ENCODE data around the gene PLXND1.
A peak's percentile ranks its signal among the peaks of the same experiment; 100 is the strongest.

PLXND1 gene

GRCh38 chr3:129598484-129598883, 8.0 kb downstream of the PLXND1 start:
- DNase-seq (ENCODE audit: low read depth in 1 of 2, low spot score in 1 of 2), result no peak
- Histone ChIP-seq H3K4me3 (replicated peaks; ENCODE audit: insufficient read depth, low read length) (no peak overlapping the region), H3K27ac (replicated peaks) (no peak overlapping the region; the same call in 1 of the 2 replicates), H3K27me3 (ENCODE audit: insufficient read depth, poor library complexity, severe bottlenecking) (no peaks in the 10 kb centered on the region)
- TF ChIP-seq, protein P1, sequence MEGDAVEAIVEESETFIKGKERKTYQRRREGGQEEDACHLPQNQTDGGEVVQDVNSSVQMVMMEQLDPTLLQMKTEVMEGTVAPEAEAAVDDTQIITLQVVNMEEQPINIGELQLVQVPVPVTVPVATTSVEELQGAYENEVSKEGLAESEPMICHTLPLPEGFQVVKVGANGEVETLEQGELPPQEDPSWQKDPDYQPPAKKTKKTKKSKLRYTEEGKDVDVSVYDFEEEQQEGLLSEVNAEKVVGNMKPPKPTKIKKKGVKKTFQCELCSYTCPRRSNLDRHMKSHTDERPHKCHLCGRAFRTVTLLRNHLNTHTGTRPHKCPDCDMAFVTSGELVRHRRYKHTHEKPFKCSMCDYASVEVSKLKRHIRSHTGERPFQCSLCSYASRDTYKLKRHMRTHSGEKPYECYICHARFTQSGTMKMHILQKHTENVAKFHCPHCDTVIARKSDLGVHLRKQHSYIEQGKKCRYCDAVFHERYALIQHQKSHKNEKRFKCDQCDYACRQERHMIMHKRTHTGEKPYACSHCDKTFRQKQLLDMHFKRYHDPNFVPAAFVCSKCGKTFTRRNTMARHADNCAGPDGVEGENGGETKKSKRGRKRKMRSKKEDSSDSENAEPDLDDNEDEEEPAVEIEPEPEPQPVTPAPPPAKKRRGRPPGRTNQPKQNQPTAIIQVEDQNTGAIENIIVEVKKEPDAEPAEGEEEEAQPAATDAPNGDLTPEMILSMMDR (IDR thresholded peaks at IDR 0.05; ENCODE audit: insufficient read depth, low read length), result no peak
- TF ChIP-seq REST (IDR thresholded peaks at IDR 0.05; ENCODE audit: insufficient replicate concordance, low read depth) (no peak), SPI1 (IDR thresholded peaks at IDR 0.05; ENCODE audit: borderline replicate concordance, low read depth) (no peak), GABPA (IDR thresholded peaks at IDR 0.05; ENCODE audit: low read depth) (no peak), POLR2AphosphoS5 (IDR thresholded peaks at IDR 0.05; ENCODE audit: low read depth) (no peak)

- H3K4me3 ChIP-seq (replicated peaks; ENCODE audit: insufficient read depth, low read length), result no peak overlapping the region
- no peaks in the 10 kb centered on the region for H3K27me3 ChIP-seq (ENCODE audit: insufficient read depth, poor library complexity, severe bottlenecking)
- TF ChIP-seq REST (IDR thresholded peaks at IDR 0.05; ENCODE audit: insufficient replicate concordance, low read depth), result no peak
- TF ChIP-seq GABPA (IDR thresholded peaks at IDR 0.05; ENCODE audit: low read depth), result no peak
- TF ChIP-seq POLR2AphosphoS5 (IDR thresholded peaks at IDR 0.05; ENCODE audit: low read depth), result no peak
- TF ChIP-seq, protein P1 (IDR thresholded peaks at IDR 0.05; ENCODE audit: insufficient read depth, low read length), result no peak
- no peak for TF ChIP-seq SPI1 (IDR thresholded peaks at IDR 0.05; ENCODE audit: borderline replicate concordance, low read depth)
- no peak overlapping the region for H3K27ac ChIP-seq (replicated peaks)
- no peak for DNase-seq (ENCODE audit: low read depth in 1 of 2, low spot score in 1 of 2)
These were observed 8.5 kb downstream of the PLXND1 start for GRCh38 chr3:129598000-129598381.

DNA sequence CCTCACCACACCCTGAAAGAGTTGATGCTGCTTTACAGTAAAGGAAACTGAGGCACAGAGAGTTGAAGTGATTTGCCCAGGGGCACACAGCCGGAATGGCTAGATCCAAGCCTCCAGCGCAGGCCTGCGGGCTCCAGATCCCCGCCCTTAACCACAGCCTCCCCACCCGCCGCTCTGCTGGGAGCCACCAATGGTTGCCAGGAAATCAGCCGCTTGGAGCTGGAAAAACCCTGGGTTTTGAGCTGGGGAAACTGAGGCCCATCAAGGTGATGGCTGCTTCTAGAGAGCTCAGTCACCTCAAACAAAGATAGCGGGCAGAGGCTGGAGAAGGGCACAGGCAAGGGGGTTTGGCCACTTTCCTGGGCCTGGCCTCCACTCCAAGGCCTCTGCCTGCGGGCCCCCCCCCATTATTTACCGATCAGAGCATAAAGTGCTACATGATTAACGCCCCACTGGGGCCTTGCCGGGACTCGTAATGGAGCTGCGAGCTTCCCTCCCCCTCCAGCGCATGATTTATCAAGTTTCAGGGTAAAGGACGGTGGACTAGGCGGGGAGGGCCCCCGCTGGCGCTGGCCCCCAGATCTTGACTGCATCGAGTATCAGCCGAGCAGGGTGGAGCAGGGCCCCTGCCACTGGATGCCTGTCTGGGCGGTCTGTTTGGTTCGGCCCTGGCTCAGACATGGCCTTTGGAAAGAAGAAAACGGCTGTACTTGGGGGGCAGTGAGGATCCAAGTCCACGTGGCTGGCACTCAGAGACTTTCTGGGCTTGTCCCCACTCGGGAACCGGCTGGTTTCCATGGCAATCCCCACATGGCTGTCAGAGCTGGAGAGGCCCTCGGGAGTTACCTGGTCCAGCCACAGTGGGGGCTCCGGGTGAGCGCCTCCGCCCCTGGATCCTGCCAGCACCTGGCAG, 9.1 kb downstream of the PLXND1 start:
- H3K27ac ChIP-seq (replicated peaks), result peak overlapping the region; percentile 9
- H3K27me3 ChIP-seq (ENCODE audit: insufficient read depth, poor library complexity, severe bottlenecking), result no peaks in the 10 kb centered on the region
- no peak overlapping the region for H3K4me3 ChIP-seq (replicated peaks; ENCODE audit: insufficient read depth, low read length)
- TF ChIP-seq GABPA (IDR thresholded peaks at IDR 0.05; ENCODE audit: low read depth) (no peak), REST (IDR thresholded peaks at IDR 0.05; ENCODE audit: insufficient replicate concordance, low read depth) (no peak), POLR2AphosphoS5 (IDR thresholded peaks at IDR 0.05; ENCODE audit: low read depth) (no peak), SPI1 (IDR thresholded peaks at IDR 0.05; ENCODE audit: borderline replicate concordance, low read depth) (no peak)
- TF ChIP-seq, protein P1 (IDR thresholded peaks at IDR 0.05; ENCODE audit: insufficient read depth, low read length), result no peak
- peak in 1 of 2 experiments; percentile 15 for DNase-seq (ENCODE audit: low read depth in 1 of 2, low spot score in 1 of 2)
